ENCODE results near the gene SVIL. TPM values are rescaled to one million over a fixed set of nuclear protein-coding genes. Genes with fewer than 3 reads are reported as not detected.

The SVIL gene
- 27.0 and 33.1 TPM in 2 replicates for total RNA-seq (2014; rRNA removed; shearing (Covaris generic))

GRCh38 chr10:29634764-29635625, at the start of gene SVIL:
Gene SVIL (minus strand): TSS chr10:29634971. CDS start chr10:29555058, 79,913 bp downstream.

Small RNA genes within 50 kb of the gene (small RNA-seq; reads per million reads assigned to genes)
- gene MIR604 (not detected), gene MIR938 (not detected), gene RF00105 (not detected)

Data from A375 (cell line).